NCI-H460 (cell line): Measurements from ENCODE around the gene PLXDC1. TPM values are rescaled to one million over a fixed set of nuclear protein-coding genes. Genes with fewer than 3 reads are reported as not detected.
"Not testable (repeated sequence)": the region's sequence is repeated elsewhere in the genome, so short reads cannot be mapped to it uniquely, and the experiment has no call there.

Experiments
- DNase-seq: peaks from one replicate; pipeline ENCODE4 v3.0.0-alpha.2; 2016; ENCODE audit warnings: low read depth; ENCODE audit errors: extremely low read depth
- total RNA-seq: library from RNA; depleted of rRNA; stranded (reverse); fragments of >200 nt; shearing (Covaris generic); gene quantifications from 2 replicates; pipeline ENCODE4 v1.2.3, GENCODE V29; 2014

The PLXDC1 gene
- total RNA-seq, 1 experiment from 2014 or later, result 0.10 TPM

DNA sequence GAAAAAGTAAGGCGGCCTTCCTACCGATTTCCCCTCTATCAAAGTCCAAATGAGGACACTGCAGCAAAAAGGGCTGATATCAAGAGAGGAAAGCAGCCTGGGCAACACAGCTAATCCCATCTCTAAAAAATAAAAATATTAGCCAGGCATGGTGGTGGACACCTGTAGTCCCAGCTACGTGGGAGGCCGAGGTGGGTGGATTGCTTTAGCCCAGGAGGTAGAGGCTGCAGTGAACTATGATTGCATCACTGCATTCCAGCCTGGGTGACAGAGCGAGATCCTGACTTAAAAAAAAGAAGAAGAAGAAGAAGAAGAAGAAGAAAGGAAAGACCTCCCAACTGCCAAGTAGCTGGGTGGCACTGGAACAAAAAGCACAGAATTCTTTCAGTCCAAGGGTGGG, 31.6 kb upstream of the PLXDC1 start:
- DNase-seq, result no peak

DNA sequence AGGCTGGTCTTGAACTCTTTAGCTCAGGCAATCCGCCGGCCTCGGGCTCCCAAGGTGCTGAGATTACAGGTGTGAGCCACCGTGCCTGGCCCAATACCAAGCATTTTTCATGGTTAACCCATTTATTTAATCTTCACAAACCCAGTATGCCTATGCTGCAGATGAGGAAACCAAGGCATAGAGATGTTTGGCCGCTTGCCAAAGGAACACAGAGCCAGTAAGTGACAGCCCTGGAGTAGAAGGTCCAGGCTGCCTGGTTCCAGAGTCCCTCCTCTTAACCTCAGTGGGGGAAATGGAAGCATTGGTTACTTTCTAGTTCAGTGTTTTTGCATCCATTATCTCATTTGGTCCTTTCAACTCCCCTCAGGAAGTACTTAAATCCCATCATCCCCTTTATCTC, 29.9 kb upstream of the PLXDC1 start:
- no peak for DNase-seq

DNA sequence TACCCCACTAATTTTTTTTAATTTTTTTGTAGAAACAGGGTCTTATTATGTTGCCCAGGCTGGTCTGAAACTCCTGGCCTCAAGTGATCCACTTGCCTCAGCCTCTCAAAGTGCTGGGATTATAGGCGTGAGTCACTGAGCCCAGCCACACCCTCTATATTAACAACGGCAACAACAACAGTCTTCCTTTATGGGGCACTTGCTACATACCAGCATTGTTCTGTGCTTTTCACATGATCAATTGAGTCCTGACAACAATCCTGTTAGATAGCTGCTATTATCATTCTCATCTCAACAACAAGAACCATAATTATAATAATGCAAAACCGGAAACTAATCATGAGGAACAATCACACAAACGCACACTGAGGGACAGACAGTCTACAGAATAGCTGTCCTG, 27.1 kb upstream of the PLXDC1 start:
- DNase-seq, result peak; percentile 48

DNA sequence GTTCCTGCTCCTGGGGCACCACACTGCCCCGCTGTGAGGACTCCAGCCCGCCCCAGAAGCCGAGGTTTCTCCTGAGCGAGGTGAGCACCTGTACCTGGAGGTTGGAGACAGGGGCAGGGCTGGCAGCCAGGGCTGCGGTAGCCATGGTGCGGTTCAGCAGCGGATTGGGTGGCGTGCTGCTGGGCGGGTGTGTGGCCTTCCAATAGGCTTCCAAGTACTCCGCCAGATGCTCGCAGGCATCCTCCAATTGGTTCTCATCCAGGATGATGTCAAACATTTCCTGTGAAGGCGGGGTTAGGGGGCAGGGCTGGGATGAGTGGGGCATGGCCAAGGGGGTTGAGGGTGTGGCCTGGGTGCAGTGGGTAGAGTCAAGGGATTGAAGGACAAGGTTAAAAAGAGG, 25.8 kb upstream of the PLXDC1 start:
- DNase-seq, result no peak

DNA sequence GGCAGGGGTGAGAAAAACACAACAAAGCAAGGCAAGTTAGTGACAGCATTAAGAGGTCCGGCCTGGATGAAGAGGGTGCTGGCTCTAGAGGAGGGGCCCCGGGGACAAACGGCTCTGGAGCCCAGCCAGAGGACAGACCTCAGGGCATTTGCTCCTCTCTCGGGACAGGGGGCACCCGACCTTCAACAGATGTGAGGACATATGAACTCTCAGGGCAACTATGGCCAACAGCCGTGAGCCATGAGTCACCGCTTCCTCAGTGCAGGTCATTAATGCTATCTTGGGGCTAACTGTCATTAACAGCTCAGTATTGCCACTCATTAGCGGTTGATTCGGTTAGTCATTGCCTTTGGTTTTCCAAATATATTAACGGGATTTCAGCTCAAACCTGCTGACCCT, 24.3 kb upstream of the PLXDC1 start:
- no peak for DNase-seq

DNA sequence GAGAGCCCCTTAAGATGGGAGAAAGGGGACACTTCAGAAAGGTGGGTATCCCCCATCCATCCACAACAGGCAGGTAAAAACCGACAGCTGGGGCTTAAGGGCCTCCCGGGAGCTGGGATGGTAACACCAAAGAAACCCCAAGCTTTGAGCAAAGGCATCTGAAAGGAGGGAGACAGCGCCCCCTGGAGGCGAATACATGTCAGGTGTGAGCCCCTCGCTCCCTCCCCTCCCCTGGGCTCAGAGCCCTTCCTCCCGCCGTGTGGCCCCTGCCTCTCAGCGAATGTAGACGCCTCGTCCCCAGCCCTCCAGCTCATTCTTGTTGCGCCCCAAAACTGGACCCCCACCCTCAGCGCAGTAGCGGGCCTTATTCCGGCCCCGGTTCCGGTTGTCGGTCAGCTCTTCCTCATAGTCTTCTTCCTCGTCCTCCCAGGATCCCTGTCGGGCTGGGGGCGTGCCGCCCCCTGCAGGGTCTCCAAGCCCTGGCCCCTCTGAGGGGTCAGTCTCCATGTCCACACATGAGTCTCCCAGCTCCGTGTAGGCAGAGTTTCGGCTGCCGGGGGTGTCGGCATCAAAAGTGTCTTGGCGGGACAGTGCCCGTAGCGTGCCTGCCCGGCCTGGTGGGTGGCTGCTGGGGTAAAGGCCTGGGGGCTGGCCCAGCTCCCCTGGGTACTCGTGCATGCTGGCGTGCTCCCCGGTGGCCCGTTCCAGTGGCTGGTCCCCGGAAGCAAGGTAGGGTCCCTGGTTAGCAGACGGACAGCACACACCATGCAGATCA, 23.7 kb upstream of the PLXDC1 start:
- peak; percentile 63 for DNase-seq

DNA sequence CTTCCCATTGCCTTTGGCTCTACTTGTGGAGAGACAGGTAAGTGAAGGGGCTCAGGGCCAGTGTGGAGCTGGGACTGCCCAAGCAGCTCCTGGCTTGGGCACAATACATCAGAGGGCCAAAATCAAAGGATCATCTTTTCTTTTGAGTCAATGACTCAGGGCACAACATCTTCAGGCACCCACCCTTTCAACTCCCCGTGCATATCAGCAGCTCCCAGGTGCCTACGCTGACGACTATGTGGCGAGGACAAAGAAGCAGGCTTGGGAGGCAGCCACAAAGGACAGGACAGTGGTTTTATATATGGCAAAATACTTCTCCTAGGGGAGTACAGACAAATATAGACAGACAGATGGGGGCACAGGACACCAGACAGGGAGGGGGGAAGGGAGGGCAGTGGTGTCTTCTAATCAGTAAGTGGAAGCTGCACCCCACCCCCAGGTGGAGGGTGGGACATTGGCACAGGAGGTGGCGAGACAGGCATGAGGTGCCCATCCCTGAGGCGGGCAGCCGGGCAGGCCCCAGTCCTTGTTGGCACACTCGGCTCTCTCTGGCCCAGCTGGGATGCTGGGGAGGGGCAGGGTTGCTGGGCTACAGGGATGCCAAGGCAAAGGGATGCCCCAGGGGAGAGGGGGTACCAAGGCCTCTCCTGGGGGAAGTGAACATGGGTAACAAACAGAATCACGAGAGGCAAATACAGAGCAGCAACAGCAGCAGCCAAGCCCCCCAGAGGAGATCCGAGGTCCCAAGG, 22.3 kb upstream of the PLXDC1 start:
- DNase-seq, result no peak

DNA sequence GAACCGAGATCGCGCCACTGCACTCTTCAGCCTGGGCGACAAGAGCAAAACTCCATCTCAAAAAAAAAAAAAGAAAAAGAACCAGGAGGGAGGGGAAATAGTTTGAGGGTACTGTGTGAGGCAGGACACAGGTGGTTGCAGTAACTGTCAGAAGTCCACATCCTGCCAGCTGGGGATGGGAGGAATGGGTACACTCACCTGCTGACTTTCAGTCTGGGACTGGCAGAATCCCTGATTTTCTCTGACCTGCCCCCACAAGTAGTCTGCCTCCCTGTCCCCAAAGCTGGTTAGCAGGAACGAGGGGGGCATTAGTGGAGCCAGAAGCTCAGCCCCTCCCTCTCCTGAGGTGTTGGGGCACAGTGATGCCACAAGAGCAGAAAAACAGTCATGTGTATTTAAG, 21.6 kb upstream of the PLXDC1 start:
- no peak for DNase-seq

DNA sequence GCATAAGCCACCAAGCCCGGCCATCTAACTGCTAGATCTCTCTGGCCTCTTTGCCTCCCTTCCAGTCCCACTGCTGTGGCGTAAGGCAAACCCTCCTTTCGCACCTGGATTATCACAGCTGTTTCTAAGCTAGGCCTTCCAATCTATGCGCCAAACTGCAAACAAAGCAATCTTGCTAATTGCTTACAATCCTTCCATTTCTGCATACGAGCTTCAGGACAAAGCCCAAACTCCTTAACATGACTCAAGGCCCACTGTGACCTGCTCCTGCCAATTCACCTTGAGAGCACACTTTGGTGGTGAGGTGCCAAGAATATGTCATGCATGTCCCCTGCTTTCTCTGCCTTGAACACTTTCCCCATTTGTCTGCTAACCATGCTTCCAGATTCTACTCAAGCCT, 20.5 kb upstream of the PLXDC1 start:
- DNase-seq, result no peak

DNA sequence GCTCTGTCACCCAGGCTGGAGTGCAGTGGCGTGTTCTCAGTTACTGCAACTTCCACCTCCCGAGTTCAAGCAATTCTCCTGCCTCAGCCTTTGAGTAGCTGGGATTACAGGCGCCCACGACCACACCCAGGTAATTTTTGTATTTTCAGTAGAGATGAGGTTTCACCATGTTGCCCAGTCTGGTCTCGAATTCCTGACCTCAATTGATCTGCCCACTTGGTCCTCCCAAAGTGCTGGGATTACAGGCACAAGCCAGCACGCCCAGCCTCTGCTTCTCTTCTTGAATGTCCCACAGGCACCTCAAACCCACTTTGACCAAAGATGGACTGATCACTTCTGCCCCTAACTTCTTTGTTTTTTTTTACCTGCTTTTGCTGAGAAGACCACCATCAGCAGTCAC, 19.1 kb upstream of the PLXDC1 start:
- no peak for DNase-seq

DNA sequence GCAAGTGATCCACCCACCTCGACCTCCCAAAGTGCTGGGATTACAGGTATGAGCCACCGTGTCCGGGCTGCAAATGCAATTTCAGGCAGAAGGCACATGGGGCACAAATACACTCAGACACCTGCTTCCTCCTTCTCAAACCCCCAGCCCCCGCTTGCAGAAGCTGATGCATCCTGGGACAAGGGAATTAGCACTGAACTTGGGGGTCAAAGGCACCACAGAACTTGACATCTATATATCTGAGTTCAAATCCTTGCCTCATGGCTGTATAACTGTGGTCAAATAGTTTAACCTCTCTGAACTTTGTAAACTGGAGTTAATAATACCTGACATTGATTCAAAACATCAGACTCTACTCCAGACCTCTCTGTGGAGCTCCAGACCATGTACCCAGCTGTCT, 18.7 kb upstream of the PLXDC1 start:
- DNase-seq, result no peak

DNA sequence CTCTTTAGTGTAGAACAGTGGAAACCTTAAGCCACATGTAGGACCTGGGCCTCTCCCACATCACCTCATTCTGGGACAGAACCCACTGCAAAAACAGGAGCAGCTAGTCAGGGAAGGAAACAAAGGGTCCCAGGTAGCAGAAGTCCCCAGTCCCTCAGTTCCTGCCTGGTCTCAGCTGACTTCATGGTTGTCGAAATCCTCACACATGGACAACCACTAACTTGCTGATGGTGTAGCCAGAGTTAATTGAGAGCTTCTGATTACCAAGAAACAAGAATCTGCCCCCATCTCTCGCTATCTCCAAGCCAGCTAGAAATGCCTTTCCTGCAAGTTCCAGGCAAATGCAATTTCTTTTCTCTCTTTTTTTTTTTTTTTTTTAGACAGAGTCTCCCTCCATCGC, 18.1 kb upstream of the PLXDC1 start:
- DNase-seq, result no peak

DNA sequence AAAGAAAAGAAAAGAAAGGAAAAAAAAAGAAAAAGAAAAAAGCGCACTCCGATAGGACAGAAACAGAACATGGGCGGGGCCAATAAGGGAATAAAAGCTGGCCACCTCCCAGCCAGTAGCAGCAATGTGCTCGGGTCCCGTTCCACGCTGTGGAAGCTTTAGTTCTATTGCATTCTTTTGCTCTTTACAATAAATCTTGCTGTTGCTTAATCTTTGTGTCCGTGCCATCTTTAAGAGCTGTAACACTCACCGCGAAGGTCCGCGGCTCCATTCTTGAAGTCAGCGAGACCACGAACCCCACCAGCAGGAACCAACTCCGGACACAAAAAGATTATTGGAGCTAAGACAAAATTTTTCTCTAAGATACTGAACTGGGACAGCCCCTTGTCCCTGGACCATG, 17.7 kb upstream of the PLXDC1 start:
- DNase-seq, result no peak

DNA sequence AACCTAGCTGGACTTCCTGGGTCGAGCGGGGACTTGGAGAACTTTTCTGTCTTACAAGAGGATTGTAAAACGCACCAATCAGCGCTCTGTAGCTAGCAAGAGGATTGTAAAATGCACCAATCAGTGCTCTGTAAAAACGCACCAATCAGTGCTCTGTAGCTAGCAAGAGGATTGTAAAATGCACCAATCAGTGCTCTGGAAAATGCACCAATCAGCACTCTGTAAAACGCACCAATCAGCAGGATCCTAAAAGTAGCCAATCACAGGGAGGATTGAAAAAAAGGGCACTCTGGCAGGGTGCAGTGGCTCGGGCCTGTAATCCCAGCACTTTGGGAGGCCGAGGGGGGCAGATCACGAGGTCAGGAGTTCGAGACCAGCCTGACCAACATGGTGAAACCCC, 17.1 kb upstream of the PLXDC1 start:
- not testable (repeated sequence) for DNase-seq

DNA sequence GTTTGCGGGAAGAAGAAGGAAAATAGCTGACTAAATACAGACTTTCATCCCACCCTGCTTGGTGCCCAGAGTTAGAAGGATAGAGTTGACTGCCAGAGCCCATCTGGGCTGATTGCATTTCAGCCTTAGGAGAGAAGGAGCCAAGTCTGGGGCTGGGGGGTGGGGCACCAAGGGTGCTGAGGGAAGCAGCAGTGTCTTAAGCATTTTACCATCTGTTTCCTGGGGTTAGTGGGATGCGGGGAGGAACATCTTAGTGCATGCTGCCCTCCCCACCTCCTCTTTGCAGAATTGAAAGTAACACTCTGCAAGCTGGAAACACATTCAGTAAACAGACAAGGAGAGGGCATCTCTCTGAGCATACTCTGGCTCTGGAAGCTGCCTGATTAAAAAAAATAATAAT, 16.0 kb upstream of the PLXDC1 start:
- no peak for DNase-seq

DNA sequence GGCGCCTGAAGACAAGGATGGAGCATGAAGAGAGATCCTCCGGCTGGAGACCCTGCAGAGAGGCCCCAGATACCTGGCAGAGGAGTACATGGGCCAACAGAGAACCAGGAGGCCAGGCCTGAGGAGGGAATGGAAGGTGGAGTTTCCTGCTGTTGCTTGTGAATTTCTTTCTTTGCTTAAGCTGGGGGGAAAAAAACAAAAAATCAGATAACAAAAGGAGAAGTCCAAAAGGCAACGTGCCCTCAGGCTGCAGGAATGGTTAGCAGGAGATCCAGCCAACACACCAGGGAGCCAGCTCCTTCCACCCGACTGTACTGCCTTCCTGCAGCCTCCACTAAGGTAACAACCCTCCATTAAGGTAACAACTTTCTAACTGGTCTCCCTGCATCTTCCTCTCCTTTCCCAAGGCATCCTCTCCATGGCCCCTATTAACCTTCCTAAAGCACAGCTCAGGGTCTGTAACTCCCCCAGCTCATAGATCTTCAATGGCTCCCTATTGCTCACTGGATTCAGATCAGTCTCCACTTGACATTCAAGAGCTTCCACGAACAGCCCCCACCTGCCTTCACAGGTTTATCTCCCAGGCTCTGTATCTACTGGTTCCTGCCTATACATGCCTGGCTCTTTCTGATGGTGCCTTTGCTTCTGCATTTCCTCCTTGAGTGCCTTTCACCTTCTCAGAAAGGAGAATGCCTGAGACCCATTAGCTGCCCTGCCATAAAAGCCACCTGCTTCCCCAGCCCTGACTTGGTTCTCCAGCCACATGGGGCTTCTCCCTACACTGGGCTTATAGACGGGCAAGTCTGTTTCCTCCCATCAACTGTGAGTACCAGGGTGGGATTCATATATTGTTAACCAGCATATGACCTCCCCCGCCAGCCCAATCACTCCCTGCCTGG, 15.2 kb upstream of the PLXDC1 start:
- no peak for DNase-seq

DNA sequence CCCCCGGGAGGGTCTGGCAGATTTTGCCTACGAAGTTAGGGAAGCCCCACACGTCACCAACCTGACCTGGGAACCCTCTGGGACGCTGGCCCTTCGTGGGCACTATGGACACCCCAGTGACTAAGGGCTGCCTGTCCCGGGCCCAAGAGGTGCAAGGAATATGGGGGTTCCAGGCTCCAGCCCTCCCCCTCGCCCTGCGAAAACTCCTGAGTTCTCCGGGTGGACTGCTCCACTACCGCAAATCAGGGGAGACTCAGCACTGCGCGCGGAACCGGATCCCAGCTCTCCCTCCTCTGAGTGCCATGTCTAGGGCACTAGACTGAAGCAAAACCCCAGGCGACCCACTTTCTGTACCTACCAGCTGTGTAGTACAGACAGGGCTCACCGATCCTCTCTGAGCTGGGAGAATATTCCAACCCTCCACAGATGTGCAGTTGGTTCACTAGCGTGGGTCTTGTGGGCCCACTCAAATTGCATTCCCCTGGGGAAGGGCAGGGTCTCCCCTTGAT, 14.5 kb upstream of the PLXDC1 start, which contains the start of gene ARL5C:
Gene ARL5C, minus strand, starts transcription at position 321 of the 509 bp plus-strand sequence. CDS start 401 bp downstream, outside the sequence.
- no peak for DNase-seq

DNA sequence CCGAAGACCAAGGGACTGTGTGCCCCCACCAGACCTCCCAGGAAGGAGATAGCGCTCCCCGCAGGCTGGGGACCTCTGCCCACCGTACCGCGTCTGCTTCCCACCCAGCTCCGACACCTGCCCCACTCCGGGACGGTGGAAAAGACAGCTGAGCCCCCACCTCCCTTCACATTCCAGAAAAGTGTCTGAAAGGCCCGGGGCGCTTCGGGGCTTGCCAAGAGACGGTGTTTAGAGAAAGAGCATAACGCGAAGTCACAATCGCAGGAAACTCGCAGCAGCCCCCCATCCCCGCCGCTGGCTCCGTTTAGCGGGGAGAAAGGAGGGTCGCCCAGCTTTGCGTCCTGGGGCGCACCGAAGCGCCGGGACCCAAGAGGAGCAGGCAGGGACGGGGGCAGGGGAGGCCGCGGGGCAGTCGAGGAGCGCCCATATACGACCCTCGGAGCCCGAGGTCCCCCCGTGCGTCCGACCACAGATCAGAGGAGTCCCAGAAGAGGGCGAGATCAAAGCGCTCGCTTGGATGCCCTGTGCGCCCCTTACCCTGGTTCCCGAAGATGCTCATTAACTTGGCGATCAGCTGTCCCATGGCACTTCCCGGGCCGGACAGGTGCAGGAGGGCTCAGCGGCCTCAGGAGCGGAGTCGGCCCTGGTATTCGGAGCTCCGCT, 13.9 kb upstream of the PLXDC1 start:
- no peak for DNase-seq

DNA sequence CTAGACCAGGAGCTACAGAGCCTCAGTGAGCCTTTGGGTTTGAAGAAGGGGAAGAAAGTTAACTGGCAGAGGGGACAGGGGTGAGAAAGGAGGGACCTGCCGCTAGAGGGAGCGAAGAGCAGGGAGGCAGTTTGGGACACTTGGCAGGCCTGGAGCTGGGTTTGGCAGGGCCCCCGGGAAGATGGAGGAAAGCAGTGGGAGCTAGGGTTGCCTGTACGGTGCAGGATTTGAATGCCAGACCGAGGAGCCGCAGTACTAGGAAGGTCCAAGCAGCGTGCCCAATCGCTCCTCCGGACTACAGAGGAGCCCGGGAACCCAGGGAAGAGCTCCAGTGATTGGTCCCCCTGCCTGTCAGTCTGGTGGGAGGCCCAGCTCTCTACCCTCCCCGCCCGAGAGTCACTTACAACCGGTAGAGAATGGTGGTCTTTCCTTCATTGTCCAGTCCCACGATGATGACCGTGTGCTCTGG, 13.3 kb upstream of the PLXDC1 start:
- peak; percentile 73 for DNase-seq

DNA sequence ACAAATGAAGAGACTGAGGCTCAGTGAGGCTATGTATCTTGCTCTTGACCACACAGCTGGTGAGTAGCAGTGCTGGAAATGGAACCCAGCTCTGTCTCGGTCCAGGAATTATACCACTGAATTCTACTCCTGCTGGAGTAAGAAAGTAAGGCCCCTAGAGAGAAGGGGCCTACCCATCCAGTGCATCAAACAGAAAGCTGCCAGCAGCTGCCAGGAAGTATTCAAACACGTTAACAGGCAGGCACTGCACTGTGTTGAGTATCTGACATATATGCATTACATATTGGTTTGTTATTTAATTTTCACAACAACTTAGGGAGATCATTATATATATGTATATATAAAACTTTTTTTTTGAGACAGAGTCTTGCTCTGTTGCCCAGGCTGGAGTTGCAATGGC, 10.5 kb upstream of the PLXDC1 start:
- no peak for DNase-seq
